HG03439 (cell line): Measurements from ENCODE around the gene XKRX.

Experiments used
- ATAC-seq: cut with Tn5 transposase; IDR thresholded peaks from one replicate; pipeline ENCODE4 v1.9.1; 2021; ENCODE audit warnings: mild to moderate bottlenecking, moderate library complexity; ENCODE audit not compliant: unreplicated experiment

XKRX gene

DNA sequence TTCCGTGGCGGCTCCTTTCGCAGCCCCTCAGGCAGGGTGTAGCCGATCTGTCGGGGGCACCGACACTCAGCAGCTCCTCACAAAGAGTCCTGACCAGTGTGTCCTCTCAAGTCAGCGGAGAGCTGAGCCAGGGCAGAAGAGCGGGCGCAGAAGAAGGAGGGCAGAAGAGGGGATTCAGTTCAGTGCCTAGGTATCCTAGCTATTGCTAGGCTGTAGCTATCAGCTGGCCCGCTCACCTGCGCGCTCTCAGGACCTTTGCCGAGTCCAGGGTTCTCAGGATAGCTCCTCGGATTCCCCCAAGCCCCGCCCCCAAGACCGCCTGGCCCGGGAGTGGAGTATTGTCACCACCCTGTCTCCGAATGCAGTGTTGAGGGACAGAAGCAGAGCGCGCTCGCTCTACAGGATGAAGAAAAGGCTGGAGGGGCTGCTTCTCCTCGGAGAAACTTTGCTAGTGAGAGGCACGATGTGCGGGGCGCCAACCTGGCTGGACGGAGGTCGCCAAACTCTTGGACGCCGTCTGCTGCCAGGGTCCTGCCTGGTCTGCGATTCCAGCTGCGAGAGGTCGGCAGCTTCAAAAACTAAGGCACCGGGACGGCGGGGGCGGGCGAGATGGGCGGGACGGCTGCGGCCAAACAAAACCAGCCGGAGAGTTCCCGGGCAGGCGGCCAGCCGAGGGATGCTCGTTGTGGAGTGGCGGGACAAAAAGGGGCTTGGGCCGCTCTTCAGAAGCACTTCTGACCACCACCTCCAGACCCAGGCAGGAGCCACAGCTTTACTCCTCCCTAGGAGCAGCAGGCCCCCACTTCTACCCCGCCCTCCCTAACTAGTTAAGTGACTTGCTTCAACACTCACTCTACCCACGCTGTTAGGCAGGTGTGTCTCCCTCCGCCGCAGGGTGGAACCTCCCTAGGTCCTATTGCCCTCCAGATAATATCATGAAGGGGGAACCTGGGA, at the start of gene XKRX:
TSS of gene XKRX (minus strand) at position 258 of the 954 bp plus-strand sequence. CDS start 613 bp downstream, outside the sequence.
- peak; percentile 74 for ATAC-seq

DNA sequence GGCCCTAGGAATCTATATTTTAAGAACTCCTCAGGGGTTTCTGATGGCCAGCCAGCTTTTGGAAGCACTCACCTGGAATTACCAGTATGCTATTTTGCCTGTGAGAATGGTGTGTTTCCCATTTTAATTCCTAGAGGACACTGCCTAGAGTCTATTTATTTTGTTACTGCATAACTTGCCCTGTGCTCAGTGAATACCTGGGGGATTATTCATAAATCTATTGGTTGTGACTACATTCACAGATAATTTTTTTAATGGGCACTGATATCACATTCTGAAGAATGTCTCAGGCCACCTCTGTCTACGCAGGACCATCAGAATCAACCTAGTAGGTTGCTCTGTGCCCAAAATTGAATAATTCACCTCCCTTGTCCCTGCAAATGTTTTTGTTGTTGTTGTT, 47.5 kb upstream of the XKRX start:
- no peak for ATAC-seq

DNA sequence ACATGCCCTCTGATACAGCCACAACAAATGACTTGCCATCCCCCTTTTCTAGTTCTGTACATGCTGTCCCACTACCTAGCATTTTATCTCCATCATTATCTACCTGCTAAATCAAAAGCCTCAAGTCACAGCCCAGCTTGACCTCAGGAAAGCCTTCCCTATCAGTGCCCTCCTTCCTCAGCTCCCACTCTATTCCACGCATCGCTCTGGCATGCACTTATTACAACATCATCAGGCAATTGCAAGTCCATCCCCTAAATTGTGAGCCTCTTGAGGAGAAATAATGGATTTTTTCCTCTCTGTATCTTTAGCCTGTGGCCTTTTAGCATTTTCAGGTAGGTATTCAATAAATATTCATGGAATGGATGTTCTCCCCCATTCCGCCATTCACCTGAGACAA, 46.5 kb upstream of the XKRX start:
- no peak for ATAC-seq

DNA sequence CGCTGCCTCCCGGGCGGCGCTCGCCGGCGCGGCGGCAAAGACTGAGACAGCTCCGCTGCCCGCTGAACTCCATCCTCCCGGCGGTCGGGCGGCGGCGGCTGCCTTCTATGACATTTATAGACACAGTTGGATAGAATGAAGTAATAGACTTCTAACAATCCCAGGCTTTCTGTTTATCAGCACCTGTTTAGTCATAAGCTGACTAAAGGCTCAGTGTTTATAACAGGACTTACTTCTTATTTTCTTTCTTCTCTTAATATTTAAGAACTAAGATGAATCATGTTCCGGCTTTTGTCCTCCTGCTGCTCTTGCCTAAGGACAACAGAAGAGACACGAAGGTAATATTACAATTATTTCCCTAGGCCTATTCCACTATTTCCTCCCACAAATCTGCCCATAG, 44.7 kb upstream of the XKRX start:
- no peak for ATAC-seq

GRCh38 chrX:100969936-100970335, 41.2 kb upstream of the XKRX start:
- ATAC-seq: no peak

GRCh38 chrX:100969408-100969807, 40.7 kb upstream of the XKRX start, which contains the start of gene ARL13A:
ARL13A (plus strand) TSS chrX:100969708; CDS start chrX:100973690, 3,982 bp downstream.
- no peak for ATAC-seq

- no peak for ATAC-seq
Observed at GRCh38 chrX:100964362-100964761, 35.6 kb upstream of the XKRX start.

DNA sequence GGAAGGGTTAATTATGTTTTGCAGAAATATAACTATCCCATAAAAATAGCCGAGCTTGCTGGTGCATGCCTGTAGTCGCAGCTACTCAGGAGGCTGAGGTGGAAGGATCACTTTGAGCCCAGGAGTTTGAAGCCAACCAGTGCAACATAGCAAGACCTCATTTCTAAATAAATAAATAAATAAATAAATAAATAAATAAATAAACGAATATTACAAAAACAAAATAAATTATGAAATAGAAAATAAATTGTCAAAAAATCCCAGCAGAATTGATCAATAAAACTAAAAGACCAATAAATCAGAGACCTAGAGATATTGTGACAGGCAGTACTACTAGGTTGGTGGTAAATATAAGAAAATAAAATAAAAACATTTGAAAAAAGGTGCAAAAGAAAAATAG, 34.1 kb upstream of the XKRX start:
- no peak for ATAC-seq

GRCh38 chrX:100948557-100948956, 19.8 kb upstream of the XKRX start:
- no peak for ATAC-seq

- ATAC-seq: no peak
Observed at GRCh38 chrX:100946299-100946927, 17.7 kb upstream of the XKRX start.

GRCh38 chrX:100944601-100945000, 15.9 kb upstream of the XKRX start:
- no peak for ATAC-seq

DNA sequence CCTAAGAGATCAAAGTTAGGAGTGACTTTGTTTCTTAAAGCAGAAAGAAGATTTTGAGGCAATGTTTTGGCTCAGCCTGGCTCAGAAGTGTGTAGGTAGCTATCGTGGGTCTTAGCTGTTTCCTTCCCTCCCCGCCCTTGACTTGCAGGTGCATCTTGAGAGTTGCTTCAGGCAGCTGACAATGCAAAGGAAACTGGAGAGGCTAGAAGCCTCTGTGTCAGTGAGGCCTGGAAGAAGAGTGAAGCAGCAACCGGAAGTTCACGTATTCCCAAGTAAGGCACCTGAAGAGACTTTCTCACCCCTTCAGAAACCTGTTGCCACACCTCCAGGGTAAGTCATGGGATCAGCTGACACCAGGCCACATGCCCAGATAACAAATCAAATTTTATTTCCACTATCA, 10.6 kb upstream of the XKRX start:
- no peak for ATAC-seq

DNA sequence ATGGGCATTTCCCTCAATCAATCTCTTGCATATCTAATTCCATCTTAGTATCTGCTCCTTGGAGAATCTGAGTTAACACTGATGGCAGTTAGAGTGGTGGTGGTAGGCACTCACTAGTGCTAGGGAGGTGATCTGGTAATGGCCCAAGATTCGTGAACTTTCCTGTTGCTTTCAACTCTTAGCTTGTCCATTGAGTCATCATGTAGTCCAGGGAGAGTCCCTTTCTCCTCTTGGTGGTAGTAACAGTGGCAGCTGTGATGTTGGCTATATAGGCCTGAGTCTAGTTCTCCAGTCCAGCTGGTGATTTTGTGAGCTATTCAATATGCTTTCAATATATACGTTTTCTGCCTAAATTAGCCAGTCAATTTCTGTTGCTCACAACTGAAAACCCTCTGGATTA, 7.0 kb upstream of the XKRX start:
- ATAC-seq: no peak

DNA sequence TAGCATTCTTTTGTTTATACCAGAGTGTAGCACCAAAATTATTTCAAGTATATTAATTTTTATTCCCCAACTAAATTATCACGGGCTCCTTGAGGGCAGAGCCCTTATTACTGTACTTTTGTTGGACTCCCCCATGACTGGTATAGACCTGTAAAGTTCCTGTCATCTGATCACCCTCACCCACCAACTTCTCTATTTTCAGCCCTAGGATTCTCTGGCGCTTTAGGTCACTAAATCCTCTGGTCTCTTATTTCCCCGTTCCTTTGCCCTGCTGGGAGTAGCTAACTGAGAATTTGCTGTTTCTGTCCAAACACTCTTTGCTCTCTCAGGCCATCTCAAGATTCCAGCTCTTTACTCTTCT, 3.2 kb upstream of the XKRX start:
- peak; percentile 15 for ATAC-seq

GRCh38 chrX:100931218-100931924, 2.7 kb upstream of the XKRX start:
- ATAC-seq: peak; percentile 54

- ATAC-seq: no peak
Observed at GRCh38 chrX:100926453-100926852, 2.3 kb downstream of the XKRX start.

- ATAC-seq: no peak
Observed at GRCh38 chrX:100924375-100924774, 4.3 kb downstream of the XKRX start.

- ATAC-seq: no peak
Observed at GRCh38 chrX:100915562-100915961, 13.2 kb downstream of the XKRX start.

DNA sequence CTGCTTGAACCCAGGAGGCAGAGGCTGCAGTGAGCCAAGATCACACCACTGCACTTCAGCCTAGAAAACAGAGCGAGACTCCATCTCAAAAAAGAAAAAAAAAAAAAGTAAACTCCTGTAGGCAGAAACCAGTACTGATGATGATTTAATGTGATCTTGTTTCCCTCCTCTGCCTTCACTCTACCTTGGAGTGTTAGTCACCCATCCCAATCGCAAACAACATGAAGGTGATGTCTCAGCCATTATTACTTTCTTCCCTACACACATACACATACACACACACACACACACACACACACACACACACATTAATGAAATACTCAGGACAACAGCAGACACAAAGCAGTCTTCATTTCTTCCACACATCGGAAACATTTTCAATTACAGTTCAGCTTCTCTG, 15.6 kb downstream of the XKRX start:
- no peak for ATAC-seq

GRCh38 chrX:100911731-100912130, 17.0 kb downstream of the XKRX start:
- ATAC-seq: no peak

- no peak for ATAC-seq
Observed at GRCh38 chrX:100905620-100906019, 23.1 kb downstream of the XKRX start.

- no peak for ATAC-seq
Observed at GRCh38 chrX:100904433-100904832, 24.3 kb downstream of the XKRX start.
